Activated CD4-positive, alpha-beta T cell treated with anti-CD3 and anti-CD28 coated beads, Interleukin-2, amount 50 U/mL, for 4 hours (primary cell): ENCODE measurements around the gene IQGAP1.
"Not testable (repeated sequence)": the region's sequence is repeated elsewhere in the genome, so short reads cannot be mapped to it uniquely, and the experiment has no call there.

ENCODE experiments used
- DNase-seq, 2 experiments: peaks; one replicate each; pipeline ENCODE4 v3.0.0-alpha.2; 2020

IQGAP1 gene

DNA sequence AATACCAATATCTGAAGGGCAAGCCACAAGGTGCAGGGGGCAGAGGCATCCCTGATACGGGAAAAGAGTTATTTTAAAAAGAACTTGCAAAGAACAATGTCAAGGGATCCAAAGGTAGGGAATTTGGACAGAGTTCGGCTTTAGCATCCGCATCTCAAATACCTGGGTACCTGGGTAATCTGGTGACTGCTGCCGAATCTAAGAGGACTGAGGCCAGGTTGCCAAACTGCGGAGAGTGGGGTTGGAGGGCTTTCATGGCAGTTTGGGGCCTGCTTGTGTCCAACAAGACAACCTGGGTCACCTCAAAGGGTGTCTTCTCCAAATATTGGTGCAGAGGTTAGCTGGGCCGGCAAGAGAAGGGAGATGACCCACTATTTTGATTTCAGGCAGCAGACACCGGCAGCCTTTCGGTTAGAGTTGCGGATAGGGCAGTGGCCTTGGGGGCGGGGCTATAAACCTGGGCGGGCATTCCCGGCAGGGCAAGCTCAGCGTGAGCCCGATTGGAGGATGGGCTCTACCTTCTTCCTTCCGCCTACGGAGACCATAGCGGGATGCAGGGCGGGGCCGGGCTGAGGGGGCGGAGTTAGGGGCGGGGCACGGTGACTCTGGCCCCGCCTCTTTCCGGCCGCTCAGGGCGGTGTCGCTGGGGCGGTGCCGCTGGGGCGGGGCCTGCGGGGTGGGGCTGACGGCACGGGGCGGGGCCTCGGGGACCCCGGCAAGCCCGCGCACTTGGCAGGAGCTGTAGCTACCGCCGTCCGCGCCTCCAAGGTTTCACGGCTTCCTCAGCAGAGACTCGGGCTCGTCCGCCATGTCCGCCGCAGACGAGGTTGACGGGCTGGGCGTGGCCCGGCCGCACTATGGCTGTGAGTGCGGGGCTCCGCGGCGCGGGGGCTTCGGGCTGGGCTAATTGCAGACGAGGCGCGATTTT, at the start of gene IQGAP1:
TSS of gene IQGAP1 (plus strand) at position 709 of the 928 bp plus-strand sequence. CDS start at position 809, 100 bp downstream.
- peak; percentile 96 for DNase-seq

DNA sequence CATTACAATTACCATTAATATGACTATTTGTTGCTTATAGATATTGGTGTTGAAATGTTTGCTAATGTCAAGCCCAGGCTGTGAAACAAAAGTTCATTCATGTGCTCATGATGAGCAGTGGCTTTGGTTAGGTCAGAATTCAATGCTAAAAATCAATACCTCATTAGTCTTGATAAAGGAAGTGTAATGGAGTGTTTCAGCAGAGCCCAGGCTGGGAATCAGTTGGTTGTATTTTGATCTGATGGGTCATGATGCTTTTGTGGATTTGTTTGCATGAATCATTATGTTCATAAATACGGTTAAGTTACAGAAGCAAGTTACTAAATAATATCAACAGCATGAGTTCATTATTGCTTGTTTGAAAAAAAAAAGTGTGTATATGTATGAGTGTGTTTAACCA, 49.5 kb upstream of the IQGAP1 start:
- no peak for DNase-seq

DNA sequence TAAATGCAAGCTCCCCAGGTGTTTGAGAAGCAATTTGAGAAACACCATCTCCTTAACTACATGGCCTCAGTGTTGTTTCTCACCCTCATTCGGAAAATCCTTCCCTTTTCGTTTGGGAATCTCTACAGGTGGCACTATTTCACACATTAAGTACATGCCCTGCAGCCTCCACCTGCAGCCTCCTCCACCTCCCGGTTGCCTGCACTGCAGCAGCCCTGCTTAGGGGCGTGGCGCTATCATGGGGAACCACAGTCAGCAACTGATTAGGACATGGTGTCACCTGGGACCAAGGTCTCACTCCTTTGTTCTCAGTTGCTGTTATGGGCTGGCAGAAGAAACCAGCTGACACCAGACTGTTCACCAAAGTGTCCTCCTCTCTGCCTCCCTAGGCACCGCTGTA, 47.7 kb upstream of the IQGAP1 start:
- no peak for DNase-seq

- DNase-seq, result no peak
Observed at GRCh38 chr15:90343302-90343790, 44.7 kb upstream of the IQGAP1 start.

DNA sequence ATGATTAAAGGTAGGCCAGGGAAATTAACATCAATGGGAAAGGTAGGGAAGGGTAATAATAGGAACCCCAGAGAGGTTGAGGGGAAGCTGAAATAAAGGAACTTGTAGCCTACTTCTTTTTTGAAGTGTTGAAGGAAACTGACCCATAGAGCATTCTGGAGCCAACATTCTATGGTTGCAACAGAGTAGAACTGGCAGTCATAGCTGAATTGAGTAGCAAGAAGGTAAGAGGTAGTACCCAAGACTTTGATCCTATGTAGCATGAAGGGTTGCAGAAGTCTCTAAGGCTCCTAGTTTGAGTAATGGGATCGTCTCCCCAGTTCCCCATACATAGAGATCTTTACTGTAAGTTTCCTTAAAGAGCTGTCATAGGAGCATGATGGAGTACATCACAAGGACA, 43.4 kb upstream of the IQGAP1 start:
- DNase-seq, result no peak

DNA sequence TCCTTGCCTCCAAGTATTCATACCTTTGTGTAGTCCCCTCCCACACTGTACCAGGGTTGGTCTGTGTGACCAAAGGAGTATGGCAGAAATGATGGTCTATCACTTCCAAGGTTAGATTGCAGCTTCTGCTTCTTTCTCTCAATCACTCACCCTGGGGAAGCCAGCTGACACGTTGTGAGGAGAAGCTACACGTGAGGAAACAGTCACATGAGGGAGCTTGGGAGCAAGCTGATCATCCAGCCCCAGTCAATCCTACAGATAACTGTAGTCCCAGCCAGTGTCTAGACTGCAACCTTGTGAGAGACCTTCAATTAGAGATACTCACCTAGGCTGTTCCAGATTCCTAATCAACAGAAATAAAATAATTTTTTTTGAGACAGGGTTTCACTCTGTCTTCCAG, 42.2 kb upstream of the IQGAP1 start:
- DNase-seq, result no peak

DNA sequence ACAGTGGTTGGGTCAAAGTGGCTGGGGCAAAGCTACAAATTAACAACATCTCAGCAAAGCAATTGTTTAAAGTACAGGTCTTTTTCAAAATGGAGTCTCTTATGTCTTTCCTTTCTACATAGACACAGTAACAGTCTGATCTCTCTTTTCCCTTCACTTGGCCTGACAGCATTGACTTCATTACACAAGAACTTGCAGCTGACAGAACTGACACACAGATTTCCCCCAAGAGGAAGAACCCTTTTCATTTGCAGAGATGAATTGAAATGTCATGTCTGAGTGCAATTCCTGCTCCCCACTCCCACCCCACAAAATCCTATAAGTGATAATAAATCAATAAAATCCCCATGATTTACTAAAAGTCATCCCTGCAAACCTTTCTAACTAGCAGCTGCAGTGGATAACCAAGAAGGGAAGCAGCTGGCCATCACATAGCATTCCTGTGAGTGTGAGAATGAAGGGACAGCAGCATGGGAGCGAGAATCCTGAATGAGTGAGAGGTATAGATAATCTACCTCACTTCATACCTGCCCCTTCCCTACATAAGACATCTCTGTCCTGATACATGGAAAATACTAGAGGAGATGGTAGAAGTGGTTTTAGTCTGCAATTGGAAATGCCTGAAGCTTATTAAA, 40.5 kb upstream of the IQGAP1 start:
- DNase-seq, result not testable (repeated sequence)

GRCh38 chr15:90348456-90348855, 39.6 kb upstream of the IQGAP1 start:
- no peak for DNase-seq

- DNase-seq, result no peak
Observed at GRCh38 chr15:90349072-90349471, 39.0 kb upstream of the IQGAP1 start.

- DNase-seq, result no peak
Observed at GRCh38 chr15:90349821-90350220, 38.2 kb upstream of the IQGAP1 start.

- no peak for DNase-seq
Observed at GRCh38 chr15:90351479-90352106, 36.4 kb upstream of the IQGAP1 start.

DNA sequence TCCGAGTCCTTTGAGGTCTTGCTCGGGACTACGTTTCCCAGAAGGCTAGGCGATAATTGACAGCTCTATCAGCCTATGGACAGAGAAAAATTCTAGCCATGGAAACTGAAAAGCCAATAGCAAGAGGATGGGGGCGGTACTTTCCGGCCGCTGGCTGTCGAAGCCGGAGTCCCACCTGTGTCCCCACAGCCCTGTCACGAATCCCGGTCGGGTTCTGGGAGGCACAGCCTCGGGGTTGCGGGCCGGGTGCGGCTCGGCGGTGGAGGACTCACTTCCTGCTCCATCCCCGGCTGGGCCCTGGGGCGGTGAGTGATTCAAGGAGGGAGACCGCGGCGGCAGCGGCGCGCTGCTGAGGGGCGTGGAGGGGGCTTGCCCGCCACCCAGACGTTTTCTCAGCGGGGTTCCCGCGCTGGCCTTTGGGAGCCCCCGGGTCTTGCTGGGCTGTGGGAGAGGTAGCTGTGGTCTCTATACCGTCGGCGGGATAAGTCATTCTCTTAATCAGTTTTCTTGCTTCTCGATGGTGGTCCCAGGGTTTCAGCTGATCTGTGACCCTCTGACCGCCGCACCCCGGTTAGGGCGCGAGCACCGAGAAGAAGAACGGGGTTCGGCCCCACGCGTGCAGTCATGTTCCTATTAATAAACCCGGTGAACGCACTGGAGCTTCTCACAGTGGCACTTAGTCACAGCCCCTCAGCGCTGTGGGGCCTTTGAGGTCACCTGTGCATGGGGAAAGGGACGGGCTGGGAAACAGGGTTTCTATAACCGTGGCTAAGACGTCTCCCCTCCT, 35.7 kb upstream of the IQGAP1 start, which contains the start of gene ZNF774:
TSS of gene ZNF774 (plus strand) at position 178 of the 787 bp plus-strand sequence. CDS start 2,377 bp downstream, outside the sequence.
- DNase-seq, result peak; percentile 82 to 83

GRCh38 chr15:90354986-90355385, 33.1 kb upstream of the IQGAP1 start:
- no peak for DNase-seq

- no peak for DNase-seq
Observed at GRCh38 chr15:90358124-90359033, 29.7 kb upstream of the IQGAP1 start.

DNA sequence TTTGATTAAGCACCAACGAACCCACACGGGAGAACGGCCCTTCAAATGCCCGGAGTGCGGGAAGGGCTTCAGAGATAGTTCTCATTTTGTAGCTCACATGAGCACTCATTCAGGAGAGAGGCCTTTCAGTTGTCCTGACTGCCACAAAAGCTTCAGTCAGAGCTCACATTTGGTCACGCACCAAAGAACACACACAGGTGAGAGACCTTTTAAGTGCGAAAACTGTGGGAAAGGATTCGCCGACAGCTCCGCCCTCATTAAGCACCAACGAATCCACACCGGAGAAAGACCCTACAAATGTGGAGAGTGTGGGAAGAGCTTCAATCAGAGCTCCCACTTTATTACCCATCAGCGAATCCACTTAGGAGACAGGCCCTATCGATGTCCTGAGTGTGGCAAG, 27.3 kb upstream of the IQGAP1 start:
- DNase-seq, result no peak

DNA sequence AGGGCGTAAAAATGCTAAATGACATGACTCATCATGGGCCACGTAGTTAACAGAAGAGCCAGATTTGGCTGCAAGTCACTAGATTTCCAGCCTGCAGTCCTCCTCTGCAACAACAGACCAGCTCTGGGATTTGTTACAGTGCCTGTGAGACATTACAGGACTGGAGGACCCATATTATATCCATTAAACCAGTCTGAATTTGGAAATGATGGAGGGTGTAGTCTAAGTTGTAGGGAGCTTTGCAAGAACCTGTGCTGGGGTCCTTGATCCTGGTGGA, 25.2 kb upstream of the IQGAP1 start:
- DNase-seq, result no peak

- DNase-seq, result no peak
Observed at GRCh38 chr15:90364251-90364650, 23.8 kb upstream of the IQGAP1 start.

DNA sequence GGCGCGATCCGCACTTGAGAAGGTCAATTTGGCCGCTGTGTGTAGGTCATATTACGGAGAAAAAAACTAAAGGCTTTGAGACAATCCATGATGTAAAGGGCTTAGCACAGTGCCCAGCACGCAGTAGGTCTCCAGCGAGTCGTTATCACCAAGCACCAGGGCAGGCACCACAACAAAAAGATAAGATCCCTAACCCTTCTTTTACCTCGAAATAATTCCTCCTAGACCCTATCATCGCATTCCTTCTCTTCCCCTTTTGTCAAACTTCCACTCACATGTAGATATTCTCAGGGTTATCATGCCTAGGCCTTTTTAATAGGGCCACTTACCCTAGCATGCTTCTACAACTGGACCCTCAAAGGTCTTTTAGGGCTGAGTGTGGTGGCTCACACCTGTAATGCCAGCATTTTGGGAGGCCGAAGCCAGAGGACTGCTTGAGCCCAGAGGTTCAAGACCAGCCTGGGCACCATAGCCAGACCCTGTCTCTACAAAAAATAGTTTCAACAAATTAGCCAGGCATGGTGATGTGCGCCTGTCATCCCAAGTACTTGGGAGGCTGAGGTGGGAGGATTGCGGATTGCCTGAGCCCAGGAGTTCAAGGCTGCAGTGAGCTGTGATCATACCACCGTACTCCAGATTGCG, 22.5 kb upstream of the IQGAP1 start:
- DNase-seq, result no peak

DNA sequence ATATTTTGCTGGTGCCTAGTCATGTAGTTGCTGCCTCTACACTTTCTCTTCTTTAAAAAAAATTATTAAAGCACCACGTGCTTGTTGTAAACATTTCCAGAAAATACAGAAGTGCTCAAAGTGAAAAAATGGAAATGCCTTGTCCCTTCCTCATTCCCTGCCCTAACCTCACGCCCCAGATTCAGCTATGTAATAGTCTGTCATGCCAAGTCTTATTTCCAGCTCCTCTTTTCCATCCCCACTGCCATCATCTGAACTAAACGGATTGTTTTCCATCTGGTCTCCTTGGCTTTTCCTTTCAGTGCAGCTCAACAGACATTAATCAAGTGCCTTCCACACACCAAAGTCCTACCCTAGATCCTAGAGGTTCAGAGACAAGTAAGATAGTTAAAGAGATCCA, 20.5 kb upstream of the IQGAP1 start:
- DNase-seq, result no peak

DNA sequence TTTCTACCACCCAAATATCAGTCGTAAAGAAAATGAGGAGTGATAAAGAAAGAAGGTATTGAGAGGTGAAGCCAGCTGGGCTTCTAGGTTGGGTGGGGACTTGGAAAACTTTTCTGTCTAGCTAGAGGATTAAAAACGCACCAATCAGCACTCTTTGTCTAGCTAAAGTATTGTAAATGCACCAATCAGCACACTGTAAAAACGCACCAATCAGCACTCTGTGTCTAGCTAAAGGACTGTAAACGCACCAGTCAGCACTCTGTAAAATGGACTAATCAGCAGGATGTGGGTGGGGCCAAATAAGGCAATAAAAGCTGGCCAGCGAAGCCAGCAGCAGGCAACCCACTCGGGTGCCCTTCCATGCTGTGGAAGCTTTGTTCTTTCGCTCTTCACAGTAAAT, 13.0 kb upstream of the IQGAP1 start:
- no peak for DNase-seq

DNA sequence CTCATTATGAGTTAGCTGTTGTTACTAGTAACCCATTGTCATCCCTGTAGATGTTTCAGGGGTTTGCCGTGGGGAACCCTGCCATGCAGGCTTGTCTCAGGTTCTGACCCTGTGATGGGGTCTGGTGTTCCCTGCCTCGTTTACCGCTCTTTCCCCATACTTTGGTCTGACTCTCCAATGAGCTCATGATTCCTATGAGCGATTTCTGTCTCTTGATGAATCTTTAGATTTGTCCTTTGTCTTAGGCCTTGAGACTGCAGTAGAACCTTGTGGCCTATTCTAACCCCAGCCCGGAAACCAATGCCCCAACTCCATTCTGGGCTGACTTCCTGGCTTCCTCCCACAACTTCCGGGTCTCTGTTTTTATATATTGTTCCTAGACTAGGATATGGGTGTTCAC, 11.3 kb upstream of the IQGAP1 start:
- DNase-seq, result peak; percentile 38 to 44
